NB4 (cell line): ENCODE results near the gene FAM20A.

ENCODE experiments used
- DNase-seq: peaks from one replicate; pipeline ENCODE4 v3.0.0; 2010; ENCODE audit warnings: low read depth
- H3K4me3 ChIP-seq: one replicate; pipeline ENCODE4 v1.5.1; 2011; ENCODE audit warnings: mild to moderate bottlenecking, low read depth, low read length, moderate library complexity
- CTCF ChIP-seq: IDR thresholded peaks from one replicate; pipeline ENCODE4 v1.5.1; 2012; ENCODE audit warnings: low read depth, low read length
- MAX ChIP-seq: IDR thresholded peaks from 2 replicates; pipeline ENCODE4 v1.6.1; 2011; ENCODE audit warnings: low read depth, low read length
- MYC ChIP-seq: IDR thresholded peaks from 2 replicates; pipeline ENCODE4 v1.6.1; 2011; ENCODE audit warnings: low read depth, low read length
- POLR2A ChIP-seq: IDR thresholded peaks from 2 replicates; pipeline ENCODE4 v1.6.1; 2011; ENCODE audit warnings: mild to moderate bottlenecking; ENCODE audit not compliant: insufficient read length; ENCODE audit errors: extremely low read depth

FAM20A gene

DNA sequence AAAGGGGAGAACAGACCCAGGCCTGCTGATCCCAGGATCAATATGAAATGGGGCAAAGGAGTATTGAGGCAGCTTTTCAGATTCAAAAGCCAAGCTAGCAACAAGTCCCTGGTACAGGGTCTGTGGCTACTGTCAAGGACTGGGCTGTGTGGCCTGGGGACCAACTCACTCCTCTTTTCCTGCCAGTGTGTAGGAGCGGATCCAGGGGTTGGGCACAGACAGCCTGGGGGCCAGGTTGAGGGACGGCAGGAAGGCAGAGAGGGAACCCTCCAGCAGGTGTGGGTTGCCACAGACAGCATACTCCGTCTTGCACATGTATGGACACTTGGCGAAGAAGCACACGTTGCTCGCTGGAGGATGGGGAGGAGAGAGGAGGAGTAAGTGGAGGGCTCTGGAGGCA lies 59.4 kb downstream of the FAM20A start:
- no peak for DNase-seq
- no peak overlapping the region for H3K4me3 ChIP-seq
- TF ChIP-seq MYC, result no peak
- no peak for TF ChIP-seq MAX
- TF ChIP-seq POLR2A, result no peak
- TF ChIP-seq CTCF, result no peak

- no peak for DNase-seq
- H3K4me3 ChIP-seq, result no peak overlapping the region
- no peak for TF ChIP-seq MYC
- no peak for TF ChIP-seq CTCF
- no peak for TF ChIP-seq POLR2A
- TF ChIP-seq MAX, result no peak
Measured at GRCh38 chr17:68540981-68541380, 60.2 kb downstream of the FAM20A start.

DNA sequence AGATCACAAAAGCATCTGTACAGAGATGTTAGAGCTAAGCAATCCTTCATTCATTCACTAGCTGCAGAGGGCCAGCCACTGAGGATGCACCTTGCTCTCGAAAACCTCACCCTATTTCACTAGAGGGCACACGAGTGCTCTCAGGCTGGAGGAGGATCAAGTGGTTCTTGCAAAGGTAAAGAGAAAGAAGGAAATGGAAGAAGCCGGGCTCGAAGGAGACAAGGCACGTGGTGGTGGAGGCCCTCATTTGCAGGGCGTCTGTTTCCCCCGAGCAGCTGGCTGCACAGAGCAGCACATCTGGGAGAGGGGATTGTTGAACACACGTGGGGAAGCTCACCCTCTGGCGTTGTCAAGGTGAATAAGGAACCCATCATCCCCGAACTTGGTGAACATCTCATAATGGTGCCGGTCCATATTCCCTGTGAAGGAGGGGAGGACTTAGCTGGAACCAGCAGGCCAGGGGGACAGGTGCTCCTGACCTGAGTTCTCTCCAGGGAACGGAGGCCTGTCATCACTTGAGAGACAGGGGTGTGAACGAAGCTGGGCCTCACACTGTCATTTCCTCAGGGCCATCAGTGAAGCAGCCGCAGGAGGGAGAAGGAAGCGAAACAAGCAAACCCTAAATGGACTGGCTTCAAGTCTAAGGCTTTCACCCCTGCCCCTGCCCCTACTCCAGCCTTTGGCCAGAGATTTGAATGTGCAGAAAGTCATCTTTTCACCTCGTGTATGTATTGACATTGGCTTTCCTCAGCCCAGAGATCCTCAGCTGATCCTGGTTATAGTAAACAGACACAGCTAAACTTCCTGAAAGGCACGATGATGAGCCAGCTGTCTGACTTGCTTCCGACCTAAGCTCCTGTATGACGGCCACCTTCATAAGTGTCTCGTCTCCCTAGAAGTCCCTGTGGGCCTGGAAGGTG lies 61.4 kb downstream of the FAM20A start:
- H3K4me3 ChIP-seq, result no peak overlapping the region
- TF ChIP-seq POLR2A (no peak), MYC (no peak), MAX (no peak), CTCF (no peak)
- DNase-seq, result peak; percentile 9

DNA sequence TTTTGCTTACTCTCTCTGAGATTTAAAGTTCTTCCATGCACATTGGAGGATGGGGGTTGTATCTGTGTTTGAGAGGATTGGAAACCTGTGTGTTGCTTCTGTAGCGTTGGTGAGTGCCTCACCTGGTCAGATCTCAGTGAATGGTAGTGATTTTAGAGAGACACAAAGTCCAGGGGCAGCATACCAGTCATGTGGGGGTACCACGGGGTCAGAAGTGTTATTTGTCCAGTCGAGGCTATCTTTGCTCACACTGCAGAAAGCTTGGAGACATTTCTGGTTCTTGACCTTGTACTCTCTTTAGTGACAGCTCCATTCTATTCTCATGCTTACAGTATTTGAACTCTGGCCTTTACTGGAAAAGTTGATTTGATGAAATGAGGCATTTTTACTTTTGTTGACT lies 65.2 kb downstream of the FAM20A start:
- TF ChIP-seq CTCF (no peak), MAX (no peak), MYC (no peak), POLR2A (no peak)
- DNase-seq, result no peak
- no peak overlapping the region for H3K4me3 ChIP-seq

- TF ChIP-seq CTCF (no peak), MYC (no peak), MAX (no peak), POLR2A (no peak)
- no peak for DNase-seq
- no peak overlapping the region for H3K4me3 ChIP-seq
Measured at GRCh38 chr17:68534695-68535088, 66.5 kb downstream of the FAM20A start.
